Kidney epithelial cell (primary cell): ENCODE measurements around the gene ARL15. TPM values are rescaled to one million over a fixed set of nuclear protein-coding genes. Genes with fewer than 3 reads are reported as not detected.

ENCODE experiments used
- DNase-seq: peaks from one replicate; pipeline ENCODE4 v3.0.0-alpha.2; 2010; ENCODE audit warnings: low read depth
- H3K27me3 ChIP-seq: 2 replicates; pipeline ENCODE4 v1.6.0; 2011; ENCODE audit warnings: low read length; ENCODE audit not compliant: control insufficient read depth, insufficient read depth
- H3K36me3 ChIP-seq: 2 replicates; pipeline ENCODE4 v1.5.1; 2011; ENCODE audit warnings: low read length; ENCODE audit not compliant: control insufficient read depth, insufficient read depth
- H3K4me3 ChIP-seq: 2 replicates; pipeline ENCODE4 v1.5.1; 2011; ENCODE audit warnings: low read depth, mild to moderate bottlenecking, control low read depth, low read length
- total RNA-seq: library from RNA; depleted of rRNA; stranded (reverse); fragments of >200 nt; gene quantifications from 2 replicates; pipeline ENCODE4 v1.2.3, GENCODE V29; 2015
- TF ChIP-seq, protein P1 (sequence below): IDR thresholded peaks from 2 replicates; pipeline ENCODE4 v1.5.1; 2011; ENCODE audit warnings: mild to moderate bottlenecking, moderate library complexity, low read length, control low read depth, inconsistent platforms; ENCODE audit not compliant: insufficient read depth, poor library complexity, severe bottlenecking

ARL15 gene
- total RNA-seq, 1 donor from 2014 or later: 9.7 TPM

DNA sequence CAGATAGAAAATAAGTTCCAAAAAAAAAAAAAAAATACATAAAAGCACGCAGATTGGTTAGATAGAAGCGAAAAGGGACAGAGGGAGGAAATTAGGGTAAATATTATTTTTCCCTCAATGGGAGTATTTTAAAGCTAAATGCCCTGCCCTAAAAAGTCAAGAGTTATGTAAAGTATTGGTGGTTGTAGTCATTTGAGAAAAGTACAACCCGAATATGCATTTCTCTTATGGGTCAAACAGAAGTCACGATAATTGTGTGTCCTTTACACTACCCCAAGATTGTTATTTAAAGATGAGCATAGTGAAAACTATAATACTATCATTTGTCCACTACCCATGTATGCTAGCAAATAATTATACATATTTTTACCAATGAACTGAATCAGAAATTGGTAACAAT lies 381.2 kb downstream of the ARL15 start:
- Histone ChIP-seq H3K4me3 (no peak overlapping the region), H3K27me3 (no peaks in the 10 kb centered on the region), H3K36me3 (no peaks in the 10 kb centered on the region)
- DNase-seq: no peak
- TF ChIP-seq, protein P1, sequence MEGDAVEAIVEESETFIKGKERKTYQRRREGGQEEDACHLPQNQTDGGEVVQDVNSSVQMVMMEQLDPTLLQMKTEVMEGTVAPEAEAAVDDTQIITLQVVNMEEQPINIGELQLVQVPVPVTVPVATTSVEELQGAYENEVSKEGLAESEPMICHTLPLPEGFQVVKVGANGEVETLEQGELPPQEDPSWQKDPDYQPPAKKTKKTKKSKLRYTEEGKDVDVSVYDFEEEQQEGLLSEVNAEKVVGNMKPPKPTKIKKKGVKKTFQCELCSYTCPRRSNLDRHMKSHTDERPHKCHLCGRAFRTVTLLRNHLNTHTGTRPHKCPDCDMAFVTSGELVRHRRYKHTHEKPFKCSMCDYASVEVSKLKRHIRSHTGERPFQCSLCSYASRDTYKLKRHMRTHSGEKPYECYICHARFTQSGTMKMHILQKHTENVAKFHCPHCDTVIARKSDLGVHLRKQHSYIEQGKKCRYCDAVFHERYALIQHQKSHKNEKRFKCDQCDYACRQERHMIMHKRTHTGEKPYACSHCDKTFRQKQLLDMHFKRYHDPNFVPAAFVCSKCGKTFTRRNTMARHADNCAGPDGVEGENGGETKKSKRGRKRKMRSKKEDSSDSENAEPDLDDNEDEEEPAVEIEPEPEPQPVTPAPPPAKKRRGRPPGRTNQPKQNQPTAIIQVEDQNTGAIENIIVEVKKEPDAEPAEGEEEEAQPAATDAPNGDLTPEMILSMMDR: no peak

DNA sequence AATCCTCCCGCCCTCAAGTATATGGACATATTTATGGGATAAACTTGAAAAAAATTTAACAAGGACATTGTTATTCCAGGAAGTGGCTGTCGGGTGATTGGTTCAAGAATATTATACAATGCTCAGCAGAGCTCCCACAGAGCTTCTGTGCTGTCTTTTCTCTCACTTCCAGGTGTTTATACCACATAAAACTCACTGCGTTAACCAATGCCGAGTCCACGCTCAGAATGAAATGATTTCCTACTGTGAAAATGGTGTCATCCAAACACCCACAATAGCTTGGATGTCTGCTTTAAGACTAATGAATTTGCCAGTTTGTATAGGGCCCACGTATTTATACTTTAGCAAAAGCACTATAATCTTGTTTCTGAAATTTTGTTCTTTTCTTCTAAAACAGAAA lies 381.7 kb downstream of the ARL15 start:
- no peaks in the 10 kb centered on the region for H3K27me3 ChIP-seq
- TF ChIP-seq, protein P1: no peak

DNA sequence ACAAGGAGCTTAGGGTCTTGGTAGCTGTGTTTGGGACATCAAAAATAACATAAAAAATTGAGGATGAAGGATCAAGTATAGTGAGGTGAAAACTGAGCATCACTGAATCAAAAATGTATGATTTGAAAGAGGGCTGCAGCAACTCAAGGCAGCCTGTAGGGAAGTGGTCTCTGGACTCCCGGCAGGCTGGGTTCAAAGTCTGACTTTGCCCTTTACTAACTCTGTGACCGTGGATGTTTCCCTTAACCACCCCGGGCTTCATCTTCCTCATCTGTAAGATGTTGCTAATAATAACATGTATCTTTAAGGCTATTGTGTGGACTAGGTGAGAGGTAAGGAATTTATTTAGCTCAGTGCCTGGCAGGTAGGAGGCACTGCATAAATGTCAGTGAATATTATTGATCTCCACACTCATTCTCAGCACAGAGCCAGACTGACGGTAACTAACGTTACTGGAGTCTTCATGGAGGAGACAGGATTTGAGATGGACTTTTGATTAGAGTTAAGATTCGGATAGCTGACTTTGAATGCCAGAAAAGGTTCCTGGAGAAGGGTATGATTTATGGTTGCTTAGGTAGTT lies 382.6 kb downstream of the ARL15 start:
- no peaks in the 10 kb centered on the region for H3K36me3 ChIP-seq
- H3K4me3 ChIP-seq: no peak overlapping the region
- DNase-seq: no peak
- TF ChIP-seq, protein P1: no peak
- no peaks in the 10 kb centered on the region for H3K27me3 ChIP-seq

More for the DNA sequence above, 381.7 kb downstream of the ARL15 start:
- no peak for DNase-seq
- no peak overlapping the region for H3K4me3 ChIP-seq
- H3K36me3 ChIP-seq: no peaks in the 10 kb centered on the region

DNA sequence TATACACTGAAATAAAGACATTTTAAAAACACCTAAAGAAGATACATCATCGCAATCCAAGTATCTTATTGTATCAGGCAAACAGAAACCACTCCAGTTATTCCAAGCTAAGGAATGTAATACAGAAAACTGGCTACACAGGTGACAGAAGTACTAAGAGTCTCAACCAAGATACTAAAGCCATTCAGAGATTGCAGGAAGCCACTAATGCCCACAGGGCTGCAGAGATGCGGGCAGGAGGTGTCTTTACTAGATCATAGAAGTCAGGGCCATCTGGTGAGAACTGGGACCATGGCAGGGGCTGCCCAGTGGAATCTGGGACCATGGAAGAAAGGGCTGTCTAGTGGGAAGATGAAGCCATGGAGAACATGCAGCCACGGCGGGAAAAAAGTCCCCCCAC lies 384.3 kb downstream of the ARL15 start:
- Histone ChIP-seq H3K36me3 (no peaks in the 10 kb centered on the region), H3K27me3 (no peaks in the 10 kb centered on the region), H3K4me3 (no peak overlapping the region)
- DNase-seq: no peak
- TF ChIP-seq, protein P1: no peak

DNA sequence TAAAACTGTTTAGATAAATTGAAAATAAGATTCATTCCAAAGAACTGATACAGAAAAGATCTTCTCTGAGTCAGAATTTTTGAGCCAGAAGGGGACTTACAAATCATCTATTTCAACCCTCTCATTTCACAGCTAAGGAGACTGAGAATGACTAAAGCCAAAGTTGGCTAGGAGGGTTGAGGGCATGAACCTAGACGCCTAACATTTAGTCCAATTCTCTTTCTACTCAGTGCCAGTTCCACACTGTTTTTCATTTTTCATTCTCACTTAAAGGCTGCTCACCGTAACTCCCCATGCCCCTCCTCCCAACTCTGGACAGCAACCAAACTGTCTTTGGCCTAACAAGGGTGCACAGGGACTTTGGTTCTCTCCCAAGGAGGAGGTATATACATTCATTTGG lies 386.0 kb downstream of the ARL15 start:
- Histone ChIP-seq H3K4me3 (no peak overlapping the region), H3K36me3 (no peaks in the 10 kb centered on the region), H3K27me3 (no peaks in the 10 kb centered on the region)
- no peak for DNase-seq
- TF ChIP-seq, protein P1: no peak

DNA sequence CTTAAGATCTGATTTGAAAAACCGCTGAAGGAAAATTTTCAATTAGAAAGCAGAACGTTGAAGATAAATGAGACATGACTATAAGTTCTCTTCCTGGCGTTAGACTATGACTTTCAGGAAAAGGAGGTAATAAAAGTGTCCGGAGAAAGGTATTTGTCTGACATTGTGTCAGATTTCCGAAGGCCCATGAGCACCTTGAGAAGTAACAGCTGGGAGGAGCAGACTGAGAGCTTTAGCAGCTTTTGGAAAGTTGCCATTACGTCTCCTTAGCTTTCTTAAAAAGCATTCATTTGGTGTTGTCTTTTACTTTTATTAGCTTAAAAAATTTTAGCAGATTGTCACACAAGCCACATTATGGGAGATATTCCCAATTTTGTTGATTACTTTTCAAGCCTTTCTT lies 386.4 kb downstream of the ARL15 start:
- TF ChIP-seq, protein P1: no peak

More for the DNA sequence above, 386.4 kb downstream of the ARL15 start:
- Histone ChIP-seq H3K4me3 (no peak overlapping the region), H3K36me3 (no peaks in the 10 kb centered on the region), H3K27me3 (no peaks in the 10 kb centered on the region)
- DNase-seq: no peak
